ENCODE data around the gene EFCAB8. TPM values are rescaled to one million over a fixed set of nuclear protein-coding genes. Genes with fewer than 3 reads are reported as not detected.

EFCAB8 gene
- total and polyA plus RNA-seq, 2 experiments from 2014 or later, result 0.53 TPM; not detected in 1

- Histone ChIP-seq H2AFZ (no peak overlapping the region), H3K9me2 (replicated peaks; ENCODE audit: insufficient read depth) (no peaks in the 10 kb centered on the region), H3K27me3 (no peaks in the 10 kb centered on the region), H3K4me2 (no peak overlapping the region), H3K36me3 (replicated peaks; ENCODE audit: insufficient read depth, low read depth) (no peaks in the 10 kb centered on the region), H3K4me1 (ENCODE audit: insufficient read depth) (no peaks in the 10 kb centered on the region), H3K79me2 (no peaks in the 10 kb centered on the region), H3K9me3 (ENCODE audit: low read depth) (no peaks in the 10 kb centered on the region), H3K27ac (no peak overlapping the region), H4K20me1 (ENCODE audit: insufficient read depth, poor library complexity, severe bottlenecking) (no peaks in the 10 kb centered on the region), H3K4me3 (no peak overlapping the region)
- no peak for TF ChIP-seq EZH2 (IDR thresholded peaks at IDR 0.05; ENCODE audit: borderline replicate concordance)
- no peak for TF ChIP-seq EZH2phosphoT487 (IDR thresholded peaks at IDR 0.05; ENCODE audit: low read depth, severe bottlenecking, unreplicated experiment)
- TF ChIP-seq CTCF (IDR thresholded peaks at IDR 0.05; ENCODE audit: poor library complexity), result no peak
- no peak for DNase-seq (ENCODE audit: low spot score)
- WGBS (ENCODE audit: low lambda C conversion rate, missing lambda C conversion rate), result 94% methylated on average over 4 of the region's 4 CpGs
These were observed 33.4 kb downstream of the EFCAB8 start for GRCh38 chr20:32891926-32892660.

- no peaks in the 10 kb centered on the region for H3K9me3 ChIP-seq (ENCODE audit: low read depth)
- no peak for DNase-seq (ENCODE audit: low spot score)
- no peak overlapping the region for H3K4me3 ChIP-seq
- no peaks in the 10 kb centered on the region for H3K36me3 ChIP-seq (replicated peaks; ENCODE audit: insufficient read depth, low read depth)
- no peak overlapping the region for H3K27ac ChIP-seq
- no peaks in the 10 kb centered on the region for H3K4me1 ChIP-seq (ENCODE audit: insufficient read depth)
- no peak overlapping the region for H3K4me2 ChIP-seq
- H2AFZ ChIP-seq, result no peak overlapping the region
- no peaks in the 10 kb centered on the region for H3K9me2 ChIP-seq (replicated peaks; ENCODE audit: insufficient read depth)
- TF ChIP-seq EZH2phosphoT487 (IDR thresholded peaks at IDR 0.05; ENCODE audit: low read depth, severe bottlenecking, unreplicated experiment) (no peak), CTCF (IDR thresholded peaks at IDR 0.05; ENCODE audit: poor library complexity) (no peak), EZH2 (IDR thresholded peaks at IDR 0.05; ENCODE audit: borderline replicate concordance) (no peak)
- no peaks in the 10 kb centered on the region for H3K79me2 ChIP-seq
- 92% methylated on average over 16 of the region's 16 CpGs for WGBS (ENCODE audit: low lambda C conversion rate, missing lambda C conversion rate)
- H3K27me3 ChIP-seq, result no peaks in the 10 kb centered on the region
- no peaks in the 10 kb centered on the region for H4K20me1 ChIP-seq (ENCODE audit: insufficient read depth, poor library complexity, severe bottlenecking)
These were observed 34.7 kb downstream of the EFCAB8 start for GRCh38 chr20:32893263-32894025.

- Histone ChIP-seq H3K4me3 (no peak overlapping the region), H2AFZ (no peak overlapping the region), H3K9me2 (replicated peaks; ENCODE audit: insufficient read depth) (no peaks in the 10 kb centered on the region), H3K4me2 (no peak overlapping the region), H3K79me2 (no peaks in the 10 kb centered on the region), H3K27ac (no peak overlapping the region), H3K9me3 (ENCODE audit: low read depth) (no peaks in the 10 kb centered on the region), H4K20me1 (ENCODE audit: insufficient read depth, poor library complexity, severe bottlenecking) (no peaks in the 10 kb centered on the region), H3K27me3 (no peaks in the 10 kb centered on the region), H3K4me1 (ENCODE audit: insufficient read depth) (no peaks in the 10 kb centered on the region), H3K36me3 (replicated peaks; ENCODE audit: insufficient read depth, low read depth) (no peaks in the 10 kb centered on the region)
- WGBS (ENCODE audit: low lambda C conversion rate, missing lambda C conversion rate), result 77% methylated on average over 8 of the region's 8 CpGs
- TF ChIP-seq EZH2 (IDR thresholded peaks at IDR 0.05; ENCODE audit: borderline replicate concordance) (no peak), CTCF (IDR thresholded peaks at IDR 0.05; ENCODE audit: poor library complexity) (peak; percentile 23)
- DNase-seq (ENCODE audit: low spot score), result no peak
These were observed 35.3 kb downstream of the EFCAB8 start for GRCh38 chr20:32894026-32894483.
